Inflammatory macrophage (primary cell): Measurements from ENCODE around the gene ANKRD36C.
"Not testable (repeated sequence)": the region's sequence is repeated elsewhere in the genome, so short reads cannot be mapped to it uniquely, and the experiment has no call there.

Experiments used
- DNase-seq, 2 donors: peaks; one replicate each; pipeline ENCODE4 v3.0.0-alpha.2; 2020 to 2022
- total RNA-seq, 18 experiments: gene quantifications; one replicate each; lab custom pipeline; 2026; ENCODE audit warnings: mixed read lengths in 6 of 18, inconsistent platforms in 2 of 18; lab: John Stamatoyannopoulos, UW

ANKRD36C gene
- total RNA-seq = 12.1 to 72.6 (median 39.2) reads per million in 18 experiments

DNA sequence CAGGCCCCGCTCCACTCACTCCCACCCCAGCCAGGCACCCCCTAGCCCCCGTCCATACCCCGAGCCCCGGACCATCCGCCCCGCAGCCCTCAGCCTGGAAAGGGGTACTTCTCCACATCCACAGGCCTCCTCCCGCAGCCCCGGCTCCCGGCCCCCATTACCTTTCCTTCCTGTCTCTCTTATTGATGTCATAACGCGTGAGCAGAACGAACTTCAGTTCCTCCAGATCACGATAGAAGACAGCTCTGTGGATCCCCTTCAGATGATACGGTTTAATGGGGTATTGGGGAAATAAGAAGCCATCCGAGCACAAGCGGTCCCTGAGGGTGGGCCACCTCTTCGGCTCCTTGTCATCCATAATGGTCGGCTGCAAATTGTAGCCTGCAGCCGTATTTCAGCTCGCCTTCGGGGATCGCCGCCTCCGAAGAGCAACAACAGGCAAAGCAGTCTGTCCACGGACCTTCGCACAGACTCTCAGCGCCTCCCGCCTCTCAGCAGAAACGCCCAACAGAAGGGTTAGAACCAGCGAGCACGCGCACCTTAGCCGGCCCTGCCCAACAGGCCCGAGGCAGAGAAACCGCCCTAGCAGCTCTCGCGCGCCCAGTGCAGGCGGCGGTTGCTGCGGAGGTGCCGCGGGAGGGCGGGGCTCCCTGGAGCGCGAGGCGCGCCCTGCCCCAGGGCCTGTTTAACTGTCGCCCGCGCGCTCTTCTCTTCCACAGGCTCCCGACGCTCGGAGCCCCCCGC lies at the start of gene ANKRD36C:
TSS of gene ANKRD36C (minus strand) at position 474 of the 744 bp plus-strand sequence. CDS start at position 358, 116 bp downstream.
- peak; percentile 22 to 36 for DNase-seq

DNA sequence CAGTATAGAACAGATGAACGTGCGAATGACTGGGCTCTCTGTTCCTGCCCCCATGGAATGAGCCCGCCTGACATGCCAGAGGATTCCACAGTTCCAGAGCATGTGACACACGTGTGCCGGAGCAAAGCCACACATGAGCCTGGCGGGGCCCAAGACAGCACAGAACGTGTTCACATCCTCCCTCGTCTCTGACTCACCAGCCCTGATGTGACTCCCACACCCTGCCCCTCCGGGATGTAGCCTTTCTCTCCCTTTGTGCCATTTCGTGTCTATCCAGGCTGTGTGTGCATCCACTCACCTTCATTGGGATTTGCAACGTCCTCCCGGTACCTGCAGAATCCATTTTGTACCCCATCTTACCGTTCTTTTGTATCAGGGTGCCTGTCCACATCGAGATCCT lies 43.9 kb upstream of the ANKRD36C start:
- not testable (repeated sequence) for DNase-seq

GRCh38 chr2:96034792-96035191 lies 43.2 kb upstream of the ANKRD36C start, which contains the start of gene GPAT2:
GPAT2 (minus strand) TSS chr2:96034916; CDS start chr2:96032359, 2,557 bp downstream.
- DNase-seq = not testable (repeated sequence)

DNA sequence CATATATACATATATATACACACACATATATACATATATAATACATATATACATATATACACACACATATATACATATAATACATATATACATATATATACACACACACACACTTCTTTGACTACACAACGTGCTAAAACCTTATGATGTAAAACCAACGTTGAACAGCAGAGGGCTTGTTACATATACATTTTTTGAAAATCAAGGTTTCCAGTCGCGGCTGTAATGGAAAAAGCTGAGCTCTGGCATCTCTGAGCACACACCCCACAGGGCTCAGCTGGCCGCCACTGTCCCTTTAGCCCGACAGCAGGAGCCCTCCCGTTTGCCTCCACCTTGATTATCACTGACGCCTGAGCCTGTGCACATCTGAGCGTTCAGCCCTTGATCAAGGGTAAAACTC lies 42.4 kb upstream of the ANKRD36C start:
- not testable (repeated sequence) for DNase-seq

DNA sequence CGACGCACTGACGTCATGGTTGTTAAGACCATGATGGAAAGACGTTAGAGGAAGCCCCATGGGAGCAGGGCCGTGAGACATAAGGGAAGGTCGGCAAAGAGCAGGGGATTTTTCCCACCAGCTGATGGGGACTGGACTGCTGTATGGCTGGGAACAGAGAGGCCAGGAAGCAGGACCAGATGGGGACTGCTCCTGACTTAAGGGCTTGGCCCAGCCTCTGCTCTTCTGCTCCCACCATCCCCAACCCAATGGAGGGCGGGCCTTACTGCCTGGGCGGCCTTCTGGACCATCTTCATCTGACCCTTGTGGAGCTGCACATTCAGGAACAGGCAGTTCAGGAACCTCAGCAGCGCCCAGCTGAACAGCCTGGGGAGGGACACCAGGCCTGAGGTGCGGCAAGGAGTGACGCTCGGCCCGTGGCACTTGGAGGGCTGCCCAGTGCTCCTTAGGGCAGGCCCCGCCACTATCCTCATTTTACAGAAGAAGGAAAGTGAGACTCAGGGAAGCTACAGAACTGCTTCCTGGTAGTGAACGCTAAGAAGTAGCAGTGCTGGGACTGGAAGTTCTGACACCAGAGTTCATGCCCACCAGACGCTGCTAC lies 36.2 kb upstream of the ANKRD36C start:
- DNase-seq = not testable (repeated sequence)

GRCh38 chr2:96025755-96026154 lies 34.1 kb upstream of the ANKRD36C start:
- DNase-seq = not testable (repeated sequence)

DNA sequence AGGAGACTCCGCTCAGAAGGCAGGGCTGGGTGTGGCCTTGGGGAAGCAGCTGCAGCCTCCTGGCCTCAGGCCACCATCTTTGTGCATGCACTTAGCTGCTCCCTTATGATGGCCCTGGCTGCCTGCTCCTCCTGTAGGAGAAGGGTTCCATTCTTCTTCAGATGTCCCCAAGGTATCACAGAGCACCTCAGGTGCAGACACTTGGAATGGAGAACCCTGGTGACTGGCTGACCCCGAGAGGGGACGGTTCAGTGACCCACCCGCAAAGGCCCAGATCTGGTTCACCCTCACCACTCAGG lies 33.5 kb upstream of the ANKRD36C start:
- no peak for DNase-seq

- DNase-seq = no peak
These were observed 32.9 kb upstream of the ANKRD36C start for GRCh38 chr2:96024336-96025193.

- DNase-seq = not testable (repeated sequence)
These were observed 32.1 kb upstream of the ANKRD36C start for GRCh38 chr2:96023701-96024100.

GRCh38 chr2:96022701-96023447 lies 31.2 kb upstream of the ANKRD36C start:
- DNase-seq = peak; percentile 85 to 90

DNA sequence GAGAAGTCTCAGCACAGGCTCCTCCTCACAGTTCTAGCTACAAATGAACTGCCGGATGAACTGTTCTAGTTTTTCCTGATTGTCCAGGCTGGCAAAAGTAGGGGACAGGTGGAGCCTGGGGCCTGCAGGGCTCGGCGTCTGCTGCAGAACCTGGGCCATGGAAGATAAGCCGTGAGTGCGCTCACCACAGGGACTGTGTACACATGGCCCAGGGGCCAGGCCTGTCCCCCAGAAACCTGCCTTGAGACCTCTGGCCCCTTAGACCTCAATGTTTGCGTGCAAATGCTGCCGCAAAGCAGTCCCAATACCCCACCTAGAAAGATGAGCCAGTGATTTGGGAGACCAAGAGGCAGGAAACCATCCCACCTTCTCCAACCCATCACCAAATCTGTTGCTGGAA lies 30.5 kb upstream of the ANKRD36C start:
- DNase-seq = not testable (repeated sequence)

DNA sequence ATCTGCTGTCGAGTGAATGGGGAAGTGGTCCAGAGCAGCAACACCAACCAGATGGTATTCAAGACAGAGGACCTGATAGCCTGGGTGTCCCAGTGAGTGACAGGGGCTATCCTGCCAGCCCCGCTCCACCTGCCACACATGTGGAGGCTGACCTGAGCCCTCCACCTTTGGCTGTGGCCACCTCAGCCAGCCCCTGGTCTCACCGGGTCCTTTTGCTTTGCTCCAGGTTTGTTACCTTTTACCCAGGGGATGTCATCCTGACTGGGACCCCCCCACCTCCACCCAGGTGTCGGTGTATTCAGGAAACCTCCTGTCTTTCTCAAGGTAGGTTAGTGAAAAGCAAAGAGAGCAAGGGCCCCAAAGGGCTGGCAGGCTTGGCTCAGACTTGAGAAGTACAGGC lies 29.5 kb upstream of the ANKRD36C start:
- DNase-seq = not testable (repeated sequence)

DNA sequence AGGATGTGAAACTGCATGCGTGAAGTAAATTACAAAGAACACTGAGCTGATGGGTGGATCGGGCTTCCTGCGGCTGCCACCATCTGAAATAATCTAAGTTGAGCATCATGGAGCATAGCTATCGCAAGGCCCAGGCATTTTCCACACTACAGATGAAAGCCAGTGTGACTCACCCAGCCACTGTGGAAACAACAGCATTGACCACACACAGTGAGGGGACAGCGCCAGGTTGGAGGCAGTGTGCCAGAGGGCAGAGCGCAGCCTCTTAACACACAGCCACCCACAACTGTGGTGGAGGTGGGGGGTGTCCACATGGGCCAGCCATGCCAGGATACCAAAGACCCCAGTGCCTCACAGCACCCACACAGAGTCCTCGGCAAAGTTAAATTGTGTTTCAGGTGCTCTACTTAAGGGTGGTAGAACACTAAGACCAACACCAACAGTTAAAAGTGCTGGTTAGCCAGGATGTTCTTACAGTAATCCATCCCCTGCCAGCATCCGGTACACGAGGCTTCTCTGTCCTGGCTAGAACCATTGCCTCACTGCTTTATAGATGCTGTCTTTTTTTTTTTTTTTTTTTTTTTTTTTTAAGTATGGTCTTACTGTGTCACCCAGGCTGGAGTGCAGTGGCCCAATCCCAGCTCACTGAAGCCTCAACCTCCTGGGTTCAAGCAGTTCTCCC lies 28.4 kb upstream of the ANKRD36C start:
- DNase-seq = not testable (repeated sequence)

DNA sequence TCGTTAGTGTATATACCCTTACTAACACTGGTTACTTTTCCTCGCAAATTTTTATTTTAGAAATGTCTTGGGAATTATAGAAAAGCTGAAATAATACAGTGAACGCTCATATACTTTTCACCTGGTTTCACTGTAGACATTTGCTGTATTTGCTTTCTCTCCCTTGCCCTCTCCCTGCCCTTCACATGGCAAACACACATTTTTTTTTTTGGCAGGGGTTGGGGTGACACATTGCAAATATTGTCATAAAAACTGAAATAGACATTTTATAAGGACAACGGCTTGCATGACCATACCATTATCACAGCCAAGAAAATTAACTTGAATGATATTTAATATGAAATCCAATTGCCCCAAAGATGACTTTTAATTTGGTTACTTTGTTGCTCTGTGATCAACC lies 24.7 kb upstream of the ANKRD36C start:
- DNase-seq = not testable (repeated sequence)

- DNase-seq = not testable (repeated sequence)
These were observed 21.2 kb upstream of the ANKRD36C start for GRCh38 chr2:96012792-96013264.

- not testable (repeated sequence) for DNase-seq
These were observed 20.6 kb upstream of the ANKRD36C start for GRCh38 chr2:96012086-96012791.

DNA sequence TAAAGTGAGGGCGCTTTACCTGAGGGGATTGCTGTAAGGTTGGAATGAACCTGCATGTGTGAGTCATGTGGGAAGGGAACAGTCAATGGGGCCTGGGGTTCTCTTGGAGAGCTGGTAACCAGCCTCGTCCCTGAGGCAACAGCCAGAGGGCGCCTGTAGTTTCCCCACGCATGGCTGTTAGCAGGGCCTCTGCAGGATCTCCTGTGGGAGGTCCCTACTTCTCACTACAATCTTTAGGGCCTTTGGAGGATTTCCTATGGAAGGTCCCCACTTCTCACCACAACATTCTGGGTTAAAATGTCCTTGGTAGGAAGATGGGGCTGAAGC lies 19.5 kb upstream of the ANKRD36C start:
- DNase-seq = peak; percentile 35 to 60

DNA sequence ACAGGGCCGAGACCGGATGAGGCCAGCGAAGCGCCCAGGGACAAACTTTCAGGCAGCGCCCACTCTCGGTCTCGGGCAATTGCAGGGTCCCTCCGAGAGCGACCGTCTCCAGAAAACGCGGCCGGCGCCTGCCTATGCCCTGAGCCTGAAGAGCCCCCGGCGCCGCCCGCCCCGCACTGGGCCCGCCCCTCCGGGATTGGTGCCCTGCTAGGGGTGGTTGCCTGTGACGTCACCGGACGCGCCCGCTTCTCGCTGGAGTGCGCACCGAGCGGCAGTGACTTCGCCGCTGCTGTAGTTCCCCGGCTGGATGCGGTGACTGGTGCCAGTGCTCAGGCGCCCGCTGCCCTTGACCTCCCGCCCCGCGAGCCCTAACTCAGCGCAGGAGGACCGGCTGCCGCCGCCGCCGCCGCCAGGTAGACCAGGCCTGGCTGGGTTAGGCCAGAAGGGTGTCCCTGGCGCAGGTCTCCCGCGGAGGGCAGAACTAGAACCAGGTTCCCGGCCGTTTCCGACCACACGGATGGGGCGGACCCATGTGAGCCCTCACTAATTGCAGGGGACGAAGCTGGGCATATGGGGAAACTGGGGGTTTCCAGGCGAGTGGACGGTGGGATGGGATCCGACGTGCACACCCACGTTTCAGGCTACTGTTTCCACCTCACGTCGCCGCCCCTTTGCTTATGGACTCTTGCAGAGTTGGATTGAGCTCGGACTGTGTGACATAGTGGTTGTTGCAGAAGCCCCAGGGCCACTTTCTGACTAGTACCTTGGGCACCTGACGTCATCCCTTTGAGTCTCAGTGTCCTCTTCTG lies 18.9 kb upstream of the ANKRD36C start:
- peak; percentile 77 to 88 for DNase-seq

- not testable (repeated sequence) for DNase-seq
These were observed 18.2 kb upstream of the ANKRD36C start for GRCh38 chr2:96009833-96010232.

DNA sequence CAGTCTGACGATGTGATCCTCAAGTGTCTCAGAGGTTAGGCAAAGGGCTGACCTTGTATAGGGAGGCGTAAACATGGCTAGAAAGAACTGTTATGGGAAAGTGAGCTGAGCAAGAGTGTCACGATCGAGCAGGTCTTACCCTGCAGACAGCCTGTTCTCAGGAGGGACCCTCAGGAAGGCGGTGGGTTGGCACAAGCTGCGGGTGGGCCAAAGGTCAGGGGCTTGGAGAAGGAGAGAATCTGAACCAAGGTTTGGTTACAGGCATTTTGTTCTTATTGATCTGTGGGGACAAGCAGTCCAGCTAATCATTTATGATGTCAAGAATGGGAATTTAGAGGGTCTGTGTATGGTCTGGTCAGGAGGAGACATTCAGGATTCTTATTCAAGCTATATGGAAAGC lies 16.4 kb upstream of the ANKRD36C start:
- not testable (repeated sequence) for DNase-seq
